ENCODE results near the gene SZRD1. TPM values are rescaled to one million over a fixed set of nuclear protein-coding genes. Genes with fewer than 3 reads are reported as not detected.

The SZRD1 gene
- total and polyA plus RNA-seq, 9 of the 15 experiments (the other 6 are each of a cell fraction or from before 2014, with no cell fraction given) = 3.9 to 149 (median 82.5) TPM

GRCh38 chr1:16351994-16352841 is 14.8 kb upstream of the SZRD1 start, which contains the start of gene FBXO42 (continued):
- TF ChIP-seq ZBTB40 (IDR thresholded peaks at IDR 0.05) = no peak
- TF ChIP-seq ZBTB40 (CRISPR knock-in tag; IDR thresholded peaks at IDR 0.05) = peak; percentile 26; the same call in 1 of the 2 replicates
- TF ChIP-seq ZMIZ1 (IDR thresholded peaks at IDR 0.05; ENCODE audit: low read depth in 2 of 2, low read length in 2 of 2) = peak in 1 of 2 experiments; percentile 27; a peak in 1 of 4 replicates
- 0 out of 2 replicates have a peak, but pooled peaks have one; percentile 34 for TF ChIP-seq ZBTB26 (CRISPR knock-in tag; IDR thresholded peaks at IDR 0.05)
- no peak for TF ChIP-seq CHCHD3 (CRISPR knock-in tag; IDR thresholded peaks at IDR 0.05)
- TF ChIP-seq ZNF282 (CRISPR knock-in tag; IDR thresholded peaks at IDR 0.05) = 0 out of 2 replicates have a peak, but pooled peaks have one; percentile 68
- 0 out of 2 replicates have a peak, but pooled peaks have one; percentile 15 for TF ChIP-seq HDGF (IDR thresholded peaks at IDR 0.05)
- TF ChIP-seq RNF219 (CRISPR knock-in tag; IDR thresholded peaks at IDR 0.05) = no peak
- peak; percentile 86 for TF ChIP-seq TAF7 (tag; IDR thresholded peaks at IDR 0.05)
- peak; percentile 15; the same call in 1 of the 2 replicates for TF ChIP-seq ZNF766 (CRISPR knock-in tag; conservative IDR thresholded peaks at IDR 0.05)
